HEK293 (cell line): ENCODE data around the gene EGFL8.
A peak's percentile ranks its signal among the peaks of the same experiment; 100 is the strongest.

Experiments
- GLI2 ChIP-seq: fragments of 450-650 bp; formaldehyde crosslinking; IDR thresholded peaks from 2 replicates; pipeline ENCODE4; 2017; ENCODE audit warnings: missing biosample characterization, missing genetic modification characterization, low read depth, borderline replicate concordance
- IKZF3 ChIP-seq: fragments of 450-650 bp; IDR thresholded peaks from 2 replicates; pipeline ENCODE4 v1.5.0; 2018; ENCODE audit warnings: missing biosample characterization, mild to moderate bottlenecking, missing genetic modification characterization, moderate library complexity
- SETDB1 ChIP-seq: IDR thresholded peaks from one replicate; pipeline ENCODE4 v1.6.1; 2017; ENCODE audit warnings: mild to moderate bottlenecking, low read length, moderate library complexity, mixed read lengths; ENCODE audit not compliant: insufficient read length
- SP7 ChIP-seq: fragments of 450-650 bp; formaldehyde crosslinking; IDR thresholded peaks from 2 replicates; pipeline ENCODE4 v1.5.1; 2016; ENCODE audit warnings: missing biosample characterization, missing genetic modification characterization
- ZBTB8A ChIP-seq: fragments of 450-650 bp; formaldehyde crosslinking; IDR thresholded peaks from 2 replicates; pipeline ENCODE4 v1.5.1; 2016; ENCODE audit warnings: missing biosample characterization, missing genetic modification characterization
- ZEB2 ChIP-seq: fragments of 450-650 bp; formaldehyde crosslinking; IDR thresholded peaks from 2 replicates; pipeline ENCODE4 v1.5.1; 2016; ENCODE audit warnings: missing biosample characterization, missing genetic modification characterization
- ZFHX2 ChIP-seq: fragments of 450-650 bp; formaldehyde crosslinking; conservative IDR thresholded peaks from 2 replicates; pipeline ENCODE4 v1.5.1; 2016; ENCODE audit warnings: missing biosample characterization, missing genetic modification characterization
- ZNF114 ChIP-seq: fragments of 450-650 bp; formaldehyde crosslinking; IDR thresholded peaks from 2 replicates; pipeline ENCODE4 v1.5.0; 2017; ENCODE audit warnings: missing biosample characterization, missing genetic modification characterization
- ZNF121 ChIP-seq: fragments of 450-650 bp; formaldehyde crosslinking; IDR thresholded peaks from 2 replicates; pipeline ENCODE4 v1.5.1; 2016; ENCODE audit warnings: missing biosample characterization, missing genetic modification characterization
- ZNF416 ChIP-seq: fragments of 450-650 bp; formaldehyde crosslinking; IDR thresholded peaks from 2 replicates; pipeline ENCODE4 v1.5.1; 2016; ENCODE audit warnings: missing biosample characterization, missing genetic modification characterization
- ZNF514 ChIP-seq: fragments of 450-650 bp; formaldehyde crosslinking; IDR thresholded peaks from 2 replicates; pipeline ENCODE4 v1.5.1; 2016; ENCODE audit warnings: missing biosample characterization, missing genetic modification characterization
- ZNF600 ChIP-seq: fragments of 450-650 bp; formaldehyde crosslinking; IDR thresholded peaks from 2 replicates; pipeline ENCODE4 v1.5.1; 2016; ENCODE audit warnings: missing biosample characterization, missing genetic modification characterization
- ZNF76 ChIP-seq: fragments of 450-650 bp; formaldehyde crosslinking; IDR thresholded peaks from 2 replicates; pipeline ENCODE4; 2016; ENCODE audit warnings: low read depth, missing biosample characterization, missing genetic modification characterization, borderline replicate concordance
- ZNF777 ChIP-seq: fragments of 450-650 bp; formaldehyde crosslinking; IDR thresholded peaks from 2 replicates; pipeline ENCODE4 v1.5.1; 2017; ENCODE audit warnings: missing biosample characterization, missing genetic modification characterization, borderline replicate concordance
- TF ChIP-seq, protein P1 (sequence below): fragments of 450-650 bp; formaldehyde crosslinking; IDR thresholded peaks from 2 replicates; pipeline ENCODE4 v1.5.1; 2016; ENCODE audit warnings: missing biosample characterization, missing genetic modification characterization, borderline replicate concordance
- TF ChIP-seq, protein P2 (sequence below): fragments of 450-650 bp; formaldehyde crosslinking; conservative IDR thresholded peaks from 2 replicates; pipeline ENCODE4 v1.5.1; 2016; ENCODE audit warnings: low read depth, missing biosample characterization, missing genetic modification characterization
- TF ChIP-seq, protein P3 (sequence below): fragments of 450-650 bp; formaldehyde crosslinking; IDR thresholded peaks from 2 replicates; pipeline ENCODE4 v1.5.1; 2016; ENCODE audit warnings: missing biosample characterization, missing genetic modification characterization
- TF ChIP-seq, protein P4 (sequence below): fragments of 450-650 bp; formaldehyde crosslinking; IDR thresholded peaks from 2 replicates; pipeline ENCODE4 v1.5.1; 2016; ENCODE audit warnings: missing biosample characterization, missing genetic modification characterization, low read depth
- TF ChIP-seq, protein P5 (sequence below): fragments of 450-650 bp; formaldehyde crosslinking; conservative IDR thresholded peaks from 2 replicates; pipeline ENCODE4 v1.5.1; 2016; ENCODE audit warnings: low read depth, missing biosample characterization, missing genetic modification characterization
- TF ChIP-seq, protein P6 (sequence below): fragments of 450-650 bp; formaldehyde crosslinking; IDR thresholded peaks from 2 replicates; pipeline ENCODE4 v1.5.1; 2017; ENCODE audit warnings: missing biosample characterization, missing genetic modification characterization

EGFL8 gene

DNA sequence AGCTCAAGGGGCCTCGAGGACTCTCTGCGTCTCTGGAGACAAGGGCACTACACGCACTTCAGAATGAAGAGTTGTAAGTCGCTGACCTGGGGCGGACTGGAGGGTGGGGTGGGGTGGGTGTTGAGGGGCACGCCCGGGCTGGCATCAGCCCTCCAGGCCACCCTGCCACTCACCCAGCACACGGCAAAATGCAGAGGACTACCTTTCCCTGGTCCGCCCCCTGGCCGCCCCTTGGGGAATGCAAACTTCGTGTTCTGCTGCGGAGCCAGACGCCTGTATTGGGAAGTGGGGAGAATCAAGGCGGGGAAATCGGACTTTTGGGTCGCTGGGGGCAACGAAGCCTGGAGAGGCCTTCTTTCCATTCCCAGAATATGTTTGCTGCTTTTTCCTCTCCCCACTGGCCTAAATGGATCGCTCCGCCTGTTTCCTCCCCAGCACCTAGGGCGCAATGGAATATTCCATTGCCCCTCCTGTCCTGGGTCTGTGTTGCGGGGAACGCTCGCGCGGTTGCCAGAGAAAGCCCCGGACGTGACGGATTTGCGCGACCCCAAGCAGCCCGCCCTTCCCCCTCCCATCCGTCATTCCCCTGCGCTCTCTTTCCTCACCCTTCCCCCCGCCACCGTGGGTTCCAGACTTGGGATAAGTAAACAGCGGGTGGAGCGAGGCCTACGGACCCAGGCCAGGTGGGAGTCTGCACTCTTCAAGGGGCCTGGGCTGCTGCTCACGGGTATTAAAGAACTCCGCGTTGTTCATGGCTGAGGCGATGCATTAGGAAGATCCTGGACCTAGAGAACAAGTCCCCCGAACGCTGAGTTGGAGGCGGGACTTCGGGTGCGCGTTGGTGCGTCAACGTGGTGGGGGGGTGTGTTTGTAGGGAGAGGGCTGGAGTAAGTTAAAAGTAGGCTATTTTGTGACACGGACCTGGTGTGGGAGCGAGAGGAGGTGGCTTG, 10.6 kb upstream of the EGFL8 start, which contains the start of gene PPT2 (continued):
- TF ChIP-seq, protein P1, sequence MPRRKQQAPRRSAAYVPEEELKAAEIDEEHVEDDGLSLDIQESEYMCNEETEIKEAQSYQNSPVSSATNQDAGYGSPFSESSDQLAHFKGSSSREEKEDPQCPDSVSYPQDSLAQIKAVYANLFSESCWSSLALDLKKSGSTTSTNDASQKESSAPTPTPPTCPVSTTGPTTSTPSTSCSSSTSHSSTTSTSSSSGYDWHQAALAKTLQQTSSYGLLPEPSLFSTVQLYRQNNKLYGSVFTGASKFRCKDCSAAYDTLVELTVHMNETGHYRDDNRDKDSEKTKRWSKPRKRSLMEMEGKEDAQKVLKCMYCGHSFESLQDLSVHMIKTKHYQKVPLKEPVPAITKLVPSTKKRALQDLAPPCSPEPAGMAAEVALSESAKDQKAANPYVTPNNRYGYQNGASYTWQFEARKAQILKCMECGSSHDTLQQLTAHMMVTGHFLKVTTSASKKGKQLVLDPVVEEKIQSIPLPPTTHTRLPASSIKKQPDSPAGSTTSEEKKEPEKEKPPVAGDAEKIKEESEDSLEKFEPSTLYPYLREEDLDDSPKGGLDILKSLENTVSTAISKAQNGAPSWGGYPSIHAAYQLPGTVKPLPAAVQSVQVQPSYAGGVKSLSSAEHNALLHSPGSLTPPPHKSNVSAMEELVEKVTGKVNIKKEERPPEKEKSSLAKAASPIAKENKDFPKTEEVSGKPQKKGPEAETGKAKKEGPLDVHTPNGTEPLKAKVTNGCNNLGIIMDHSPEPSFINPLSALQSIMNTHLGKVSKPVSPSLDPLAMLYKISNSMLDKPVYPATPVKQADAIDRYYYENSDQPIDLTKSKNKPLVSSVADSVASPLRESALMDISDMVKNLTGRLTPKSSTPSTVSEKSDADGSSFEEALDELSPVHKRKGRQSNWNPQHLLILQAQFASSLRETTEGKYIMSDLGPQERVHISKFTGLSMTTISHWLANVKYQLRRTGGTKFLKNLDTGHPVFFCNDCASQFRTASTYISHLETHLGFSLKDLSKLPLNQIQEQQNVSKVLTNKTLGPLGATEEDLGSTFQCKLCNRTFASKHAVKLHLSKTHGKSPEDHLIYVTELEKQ (tag by site-specific recombination): peak; percentile 23; the same call in 1 of the 2 replicates
- TF ChIP-seq ZBTB8A (peak; percentile 88), ZNF121 (peak; percentile 79), ZNF76 (peak; percentile 50; the same call in 1 of the 2 replicates), SP7 (tag by site-specific recombination) (0 out of 2 replicates have a peak, but pooled peaks have one; percentile 39), IKZF3 (peak; percentile 71), ZNF514 (tag by site-specific recombination) (no peak), ZEB2 (tag by site-specific recombination) (peak; percentile 62; the same call in 1 of the 2 replicates), ZNF114 (tag by site-specific recombination) (no peak), ZNF777 (tag by site-specific recombination) (no peak), SETDB1 (no peak), ZFHX2 (tag by site-specific recombination) (peak; percentile 82), ZNF600 (peak; percentile 72), ZNF416 (no peak), GLI2 (tag by site-specific recombination) (no peak)
- TF ChIP-seq, protein P2, sequence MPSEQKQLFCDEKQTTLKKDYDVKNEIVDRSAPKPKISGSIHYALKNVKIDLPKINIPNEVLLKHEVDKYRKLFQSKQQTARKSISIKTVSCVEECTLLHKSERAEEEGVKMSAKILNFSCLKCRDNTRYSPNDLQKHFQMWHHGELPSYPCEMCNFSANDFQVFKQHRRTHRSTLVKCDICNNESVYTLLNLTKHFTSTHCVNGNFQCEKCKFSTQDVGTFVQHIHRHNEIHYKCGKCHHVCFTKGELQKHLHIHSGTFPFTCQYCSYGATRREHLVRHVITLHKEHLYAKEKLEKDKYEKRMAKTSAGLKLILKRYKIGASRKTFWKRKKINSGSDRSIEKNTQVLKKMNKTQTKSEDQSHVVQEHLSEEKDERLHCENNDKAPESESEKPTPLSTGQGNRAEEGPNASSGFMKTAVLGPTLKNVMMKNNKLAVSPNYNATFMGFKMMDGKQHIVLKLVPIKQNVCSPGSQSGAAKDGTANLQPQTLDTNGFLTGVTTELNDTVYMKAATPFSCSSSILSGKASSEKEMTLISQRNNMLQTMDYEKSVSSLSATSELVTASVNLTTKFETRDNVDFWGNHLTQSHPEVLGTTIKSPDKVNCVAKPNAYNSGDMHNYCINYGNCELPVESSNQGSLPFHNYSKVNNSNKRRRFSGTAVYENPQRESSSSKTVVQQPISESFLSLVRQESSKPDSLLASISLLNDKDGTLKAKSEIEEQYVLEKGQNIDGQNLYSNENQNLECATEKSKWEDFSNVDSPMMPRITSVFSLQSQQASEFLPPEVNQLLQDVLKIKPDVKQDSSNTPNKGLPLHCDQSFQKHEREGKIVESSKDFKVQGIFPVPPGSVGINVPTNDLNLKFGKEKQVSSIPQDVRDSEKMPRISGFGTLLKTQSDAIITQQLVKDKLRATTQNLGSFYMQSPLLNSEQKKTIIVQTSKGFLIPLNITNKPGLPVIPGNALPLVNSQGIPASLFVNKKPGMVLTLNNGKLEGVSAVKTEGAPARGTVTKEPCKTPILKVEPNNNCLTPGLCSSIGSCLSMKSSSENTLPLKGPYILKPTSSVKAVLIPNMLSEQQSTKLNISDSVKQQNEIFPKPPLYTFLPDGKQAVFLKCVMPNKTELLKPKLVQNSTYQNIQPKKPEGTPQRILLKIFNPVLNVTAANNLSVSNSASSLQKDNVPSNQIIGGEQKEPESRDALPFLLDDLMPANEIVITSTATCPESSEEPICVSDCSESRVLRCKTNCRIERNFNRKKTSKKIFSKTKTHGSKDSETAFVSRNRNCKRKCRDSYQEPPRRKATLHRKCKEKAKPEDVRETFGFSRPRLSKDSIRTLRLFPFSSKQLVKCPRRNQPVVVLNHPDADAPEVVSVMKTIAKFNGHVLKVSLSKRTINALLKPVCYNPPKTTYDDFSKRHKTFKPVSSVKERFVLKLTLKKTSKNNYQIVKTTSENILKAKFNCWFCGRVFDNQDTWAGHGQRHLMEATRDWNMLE (tag by site-specific recombination): 0 out of 2 replicates have a peak, but pooled peaks have one; percentile 28
- TF ChIP-seq, protein P3, sequence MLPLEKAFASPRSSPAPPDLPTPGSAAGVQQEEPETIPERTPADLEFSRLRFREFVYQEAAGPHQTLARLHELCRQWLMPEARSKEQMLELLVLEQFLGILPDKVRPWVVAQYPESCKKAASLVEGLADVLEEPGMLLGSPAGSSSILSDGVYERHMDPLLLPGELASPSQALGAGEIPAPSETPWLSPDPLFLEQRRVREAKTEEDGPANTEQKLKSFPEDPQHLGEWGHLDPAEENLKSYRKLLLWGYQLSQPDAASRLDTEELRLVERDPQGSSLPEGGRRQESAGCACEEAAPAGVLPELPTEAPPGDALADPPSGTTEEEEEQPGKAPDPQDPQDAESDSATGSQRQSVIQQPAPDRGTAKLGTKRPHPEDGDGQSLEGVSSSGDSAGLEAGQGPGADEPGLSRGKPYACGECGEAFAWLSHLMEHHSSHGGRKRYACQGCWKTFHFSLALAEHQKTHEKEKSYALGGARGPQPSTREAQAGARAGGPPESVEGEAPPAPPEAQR (tag by site-specific recombination): no peak
- TF ChIP-seq, protein P4, sequence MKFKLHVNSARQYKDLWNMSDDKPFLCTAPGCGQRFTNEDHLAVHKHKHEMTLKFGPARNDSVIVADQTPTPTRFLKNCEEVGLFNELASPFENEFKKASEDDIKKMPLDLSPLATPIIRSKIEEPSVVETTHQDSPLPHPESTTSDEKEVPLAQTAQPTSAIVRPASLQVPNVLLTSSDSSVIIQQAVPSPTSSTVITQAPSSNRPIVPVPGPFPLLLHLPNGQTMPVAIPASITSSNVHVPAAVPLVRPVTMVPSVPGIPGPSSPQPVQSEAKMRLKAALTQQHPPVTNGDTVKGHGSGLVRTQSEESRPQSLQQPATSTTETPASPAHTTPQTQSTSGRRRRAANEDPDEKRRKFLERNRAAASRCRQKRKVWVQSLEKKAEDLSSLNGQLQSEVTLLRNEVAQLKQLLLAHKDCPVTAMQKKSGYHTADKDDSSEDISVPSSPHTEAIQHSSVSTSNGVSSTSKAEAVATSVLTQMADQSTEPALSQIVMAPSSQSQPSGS: no peak
- TF ChIP-seq, protein P5, sequence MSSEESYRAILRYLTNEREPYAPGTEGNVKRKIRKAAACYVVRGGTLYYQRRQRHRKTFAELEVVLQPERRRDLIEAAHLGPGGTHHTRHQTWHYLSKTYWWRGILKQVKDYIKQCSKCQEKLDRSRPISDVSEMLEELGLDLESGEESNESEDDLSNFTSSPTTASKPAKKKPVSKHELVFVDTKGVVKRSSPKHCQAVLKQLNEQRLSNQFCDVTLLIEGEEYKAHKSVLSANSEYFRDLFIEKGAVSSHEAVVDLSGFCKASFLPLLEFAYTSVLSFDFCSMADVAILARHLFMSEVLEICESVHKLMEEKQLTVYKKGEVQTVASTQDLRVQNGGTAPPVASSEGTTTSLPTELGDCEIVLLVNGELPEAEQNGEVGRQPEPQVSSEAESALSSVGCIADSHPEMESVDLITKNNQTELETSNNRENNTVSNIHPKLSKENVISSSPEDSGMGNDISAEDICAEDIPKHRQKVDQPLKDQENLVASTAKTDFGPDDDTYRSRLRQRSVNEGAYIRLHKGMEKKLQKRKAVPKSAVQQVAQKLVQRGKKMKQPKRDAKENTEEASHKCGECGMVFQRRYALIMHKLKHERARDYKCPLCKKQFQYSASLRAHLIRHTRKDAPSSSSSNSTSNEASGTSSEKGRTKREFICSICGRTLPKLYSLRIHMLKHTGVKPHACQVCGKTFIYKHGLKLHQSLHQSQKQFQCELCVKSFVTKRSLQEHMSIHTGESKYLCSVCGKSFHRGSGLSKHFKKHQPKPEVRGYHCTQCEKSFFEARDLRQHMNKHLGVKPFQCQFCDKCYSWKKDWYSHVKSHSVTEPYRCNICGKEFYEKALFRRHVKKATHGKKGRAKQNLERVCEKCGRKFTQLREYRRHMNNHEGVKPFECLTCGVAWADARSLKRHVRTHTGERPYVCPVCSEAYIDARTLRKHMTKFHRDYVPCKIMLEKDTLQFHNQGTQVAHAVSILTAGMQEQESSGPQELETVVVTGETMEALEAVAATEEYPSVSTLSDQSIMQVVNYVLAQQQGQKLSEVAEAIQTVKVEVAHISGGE (tag by site-specific recombination): peak; percentile 75
- TF ChIP-seq, protein P6, sequence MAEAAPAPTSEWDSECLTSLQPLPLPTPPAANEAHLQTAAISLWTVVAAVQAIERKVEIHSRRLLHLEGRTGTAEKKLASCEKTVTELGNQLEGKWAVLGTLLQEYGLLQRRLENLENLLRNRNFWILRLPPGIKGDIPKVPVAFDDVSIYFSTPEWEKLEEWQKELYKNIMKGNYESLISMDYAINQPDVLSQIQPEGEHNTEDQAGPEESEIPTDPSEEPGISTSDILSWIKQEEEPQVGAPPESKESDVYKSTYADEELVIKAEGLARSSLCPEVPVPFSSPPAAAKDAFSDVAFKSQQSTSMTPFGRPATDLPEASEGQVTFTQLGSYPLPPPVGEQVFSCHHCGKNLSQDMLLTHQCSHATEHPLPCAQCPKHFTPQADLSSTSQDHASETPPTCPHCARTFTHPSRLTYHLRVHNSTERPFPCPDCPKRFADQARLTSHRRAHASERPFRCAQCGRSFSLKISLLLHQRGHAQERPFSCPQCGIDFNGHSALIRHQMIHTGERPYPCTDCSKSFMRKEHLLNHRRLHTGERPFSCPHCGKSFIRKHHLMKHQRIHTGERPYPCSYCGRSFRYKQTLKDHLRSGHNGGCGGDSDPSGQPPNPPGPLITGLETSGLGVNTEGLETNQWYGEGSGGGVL: peak; percentile 93
